ENCODE measurements around the gene SMLR1.

DNA sequence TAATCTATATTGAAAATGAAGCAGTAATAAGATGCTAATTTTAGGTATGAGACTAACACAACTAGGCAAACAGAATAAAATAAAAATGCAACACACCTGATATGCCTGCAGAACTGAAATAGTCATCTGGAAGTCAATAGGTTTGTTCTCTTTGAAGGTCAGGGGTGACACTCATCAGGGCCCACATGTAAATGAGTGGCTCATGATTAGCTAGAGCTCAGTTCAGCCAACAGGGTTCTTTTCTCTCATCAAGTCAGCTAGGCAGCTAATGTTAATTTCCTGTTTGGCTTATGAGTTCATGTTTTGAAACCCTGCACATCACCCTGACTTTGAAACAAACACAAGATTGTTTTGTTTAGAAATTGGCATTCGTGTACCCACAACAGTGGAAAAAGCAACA is 23.8 kb downstream of the SMLR1 start:
- TF ChIP-seq EZH2 (IDR thresholded peaks at IDR 0.05; ENCODE audit: borderline replicate concordance, low read length): no peak
- TF ChIP-seq, protein P1, sequence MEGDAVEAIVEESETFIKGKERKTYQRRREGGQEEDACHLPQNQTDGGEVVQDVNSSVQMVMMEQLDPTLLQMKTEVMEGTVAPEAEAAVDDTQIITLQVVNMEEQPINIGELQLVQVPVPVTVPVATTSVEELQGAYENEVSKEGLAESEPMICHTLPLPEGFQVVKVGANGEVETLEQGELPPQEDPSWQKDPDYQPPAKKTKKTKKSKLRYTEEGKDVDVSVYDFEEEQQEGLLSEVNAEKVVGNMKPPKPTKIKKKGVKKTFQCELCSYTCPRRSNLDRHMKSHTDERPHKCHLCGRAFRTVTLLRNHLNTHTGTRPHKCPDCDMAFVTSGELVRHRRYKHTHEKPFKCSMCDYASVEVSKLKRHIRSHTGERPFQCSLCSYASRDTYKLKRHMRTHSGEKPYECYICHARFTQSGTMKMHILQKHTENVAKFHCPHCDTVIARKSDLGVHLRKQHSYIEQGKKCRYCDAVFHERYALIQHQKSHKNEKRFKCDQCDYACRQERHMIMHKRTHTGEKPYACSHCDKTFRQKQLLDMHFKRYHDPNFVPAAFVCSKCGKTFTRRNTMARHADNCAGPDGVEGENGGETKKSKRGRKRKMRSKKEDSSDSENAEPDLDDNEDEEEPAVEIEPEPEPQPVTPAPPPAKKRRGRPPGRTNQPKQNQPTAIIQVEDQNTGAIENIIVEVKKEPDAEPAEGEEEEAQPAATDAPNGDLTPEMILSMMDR (conservative IDR thresholded peaks at IDR 0.05 in 1 of 2, IDR thresholded peaks at IDR 0.05 in 1 of 2; ENCODE audit: extremely low read depth in 1 of 2, insufficient read depth in 1 of 2, low read depth in 1 of 2, low read length in 2 of 2): no peak

Data from mammary epithelial cell (primary cell).